Stimulated activated CD4-positive, alpha-beta T cell treated with anti-CD3 and anti-CD28 coated beads, Interleukin-1b, Interleukin-23, amount 100 ng/mL, for 48 hours (primary cell): ENCODE measurements around the gene SSTR3.
"Not testable (repeated sequence)": the region's sequence is repeated elsewhere in the genome, so short reads cannot be mapped to it uniquely, and the experiment has no call there.

Experiments
- DNase-seq: peaks from one replicate; pipeline ENCODE4 v3.0.0-alpha.2; 2020

SSTR3 gene

GRCh38 chr22:37241351-37242142, 29.3 kb upstream of the SSTR3 start:
- peak; percentile 53 for DNase-seq

DNA sequence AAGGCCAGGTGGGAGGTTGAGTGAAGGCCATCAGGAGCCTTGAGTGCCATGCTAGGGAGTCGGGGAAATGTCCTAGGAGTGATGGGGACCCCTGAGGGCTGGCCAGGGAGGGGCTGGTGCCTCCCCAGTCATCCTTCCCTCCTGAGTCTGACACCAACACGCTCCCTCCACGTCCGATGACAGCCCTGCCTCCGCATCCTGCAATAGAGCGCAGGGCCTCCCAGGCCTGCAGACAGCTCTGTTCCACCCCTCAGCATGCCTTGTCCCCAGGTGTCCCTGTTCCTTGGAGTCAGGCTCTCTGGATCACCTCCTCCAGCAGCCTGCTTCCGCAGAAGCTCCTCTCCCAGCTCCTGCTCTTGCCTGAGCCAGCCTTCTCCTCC, 28.7 kb upstream of the SSTR3 start:
- no peak for DNase-seq

- no peak for DNase-seq
Observed at GRCh38 chr22:37240240-37240940, 28.1 kb upstream of the SSTR3 start.

- no peak for DNase-seq
Observed at GRCh38 chr22:37239336-37240239, 27.3 kb upstream of the SSTR3 start.

GRCh38 chr22:37237371-37238268, 25.3 kb upstream of the SSTR3 start:
- no peak for DNase-seq

DNA sequence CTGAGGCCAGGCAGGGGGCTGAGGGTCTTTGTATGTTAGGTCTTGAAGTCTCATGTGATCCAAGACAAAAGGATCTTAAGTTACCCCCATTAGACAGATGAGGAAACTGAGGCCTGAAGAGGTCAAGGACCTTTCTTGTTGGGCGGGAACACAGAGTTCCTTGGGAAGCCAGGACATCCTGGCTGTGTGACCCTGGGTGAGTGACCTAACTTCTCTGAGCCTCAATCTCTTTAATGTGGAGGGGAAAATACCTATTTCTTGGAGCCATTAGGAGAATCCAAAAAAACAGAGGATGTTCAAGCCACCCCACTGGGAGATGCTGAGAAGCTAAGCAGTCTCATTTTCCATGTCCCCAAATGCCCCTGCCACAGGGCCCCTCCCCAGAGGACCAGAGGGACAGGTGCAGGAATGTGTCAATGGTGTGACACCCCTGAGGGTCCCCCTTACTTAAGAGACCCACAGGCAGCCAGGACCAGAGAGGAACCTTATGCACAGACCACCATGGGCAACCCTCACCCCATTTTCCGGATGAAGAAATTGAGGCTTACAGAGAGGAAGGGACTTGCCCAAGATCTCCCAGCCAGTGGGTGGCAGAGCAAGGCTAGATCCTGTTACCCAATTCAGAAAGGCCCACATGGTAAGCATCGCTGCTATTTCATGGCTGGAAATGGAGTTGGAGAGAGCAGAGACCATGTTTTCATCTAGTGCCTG, 23.8 kb upstream of the SSTR3 start:
- DNase-seq = no peak

DNA sequence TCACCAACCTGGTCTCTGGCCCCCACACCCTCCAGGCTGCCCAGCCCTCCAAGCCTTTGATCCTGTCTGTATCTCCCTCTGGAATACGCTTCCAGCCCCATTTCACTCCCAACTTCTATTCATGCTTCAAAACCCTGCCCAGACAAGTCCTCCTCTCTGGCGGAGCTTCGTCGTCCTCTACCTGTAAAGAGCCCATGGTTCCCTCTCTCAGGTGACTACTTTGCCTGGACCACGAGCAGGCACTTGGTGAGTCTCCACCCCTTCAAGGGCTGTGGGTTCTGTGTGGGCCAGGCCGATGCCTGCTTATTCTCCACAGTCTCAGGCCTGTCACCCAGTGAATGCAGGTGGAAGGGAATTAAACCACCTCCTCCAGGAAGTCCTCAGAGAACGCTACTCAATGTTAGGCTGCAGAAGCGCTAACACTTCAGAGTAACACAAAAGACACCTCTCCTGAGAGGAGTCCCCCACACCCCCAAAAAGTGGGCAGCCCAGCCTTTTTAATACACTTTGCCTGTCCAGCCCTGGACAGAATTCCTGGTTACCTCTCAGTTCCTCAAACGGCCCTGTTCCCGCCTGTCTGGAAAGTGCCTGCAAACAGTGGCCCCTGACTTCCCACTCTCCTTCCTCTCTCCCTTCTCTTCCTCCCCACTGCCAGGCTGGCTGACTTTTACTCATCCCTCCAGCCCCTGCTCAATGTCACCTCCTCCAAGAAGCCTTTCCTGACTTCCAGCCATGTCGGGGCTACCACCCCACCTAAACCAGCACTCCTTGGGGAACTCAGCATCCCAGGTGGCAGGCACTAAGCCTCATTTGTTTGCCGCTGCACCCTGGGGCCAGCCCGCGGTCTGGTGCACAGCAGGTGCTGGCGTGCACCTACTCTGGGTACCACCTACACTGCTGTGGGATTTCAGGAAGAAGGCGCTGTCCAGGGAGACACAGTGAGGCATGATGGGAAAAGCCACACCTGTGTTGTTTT, 22.7 kb upstream of the SSTR3 start:
- DNase-seq = no peak

DNA sequence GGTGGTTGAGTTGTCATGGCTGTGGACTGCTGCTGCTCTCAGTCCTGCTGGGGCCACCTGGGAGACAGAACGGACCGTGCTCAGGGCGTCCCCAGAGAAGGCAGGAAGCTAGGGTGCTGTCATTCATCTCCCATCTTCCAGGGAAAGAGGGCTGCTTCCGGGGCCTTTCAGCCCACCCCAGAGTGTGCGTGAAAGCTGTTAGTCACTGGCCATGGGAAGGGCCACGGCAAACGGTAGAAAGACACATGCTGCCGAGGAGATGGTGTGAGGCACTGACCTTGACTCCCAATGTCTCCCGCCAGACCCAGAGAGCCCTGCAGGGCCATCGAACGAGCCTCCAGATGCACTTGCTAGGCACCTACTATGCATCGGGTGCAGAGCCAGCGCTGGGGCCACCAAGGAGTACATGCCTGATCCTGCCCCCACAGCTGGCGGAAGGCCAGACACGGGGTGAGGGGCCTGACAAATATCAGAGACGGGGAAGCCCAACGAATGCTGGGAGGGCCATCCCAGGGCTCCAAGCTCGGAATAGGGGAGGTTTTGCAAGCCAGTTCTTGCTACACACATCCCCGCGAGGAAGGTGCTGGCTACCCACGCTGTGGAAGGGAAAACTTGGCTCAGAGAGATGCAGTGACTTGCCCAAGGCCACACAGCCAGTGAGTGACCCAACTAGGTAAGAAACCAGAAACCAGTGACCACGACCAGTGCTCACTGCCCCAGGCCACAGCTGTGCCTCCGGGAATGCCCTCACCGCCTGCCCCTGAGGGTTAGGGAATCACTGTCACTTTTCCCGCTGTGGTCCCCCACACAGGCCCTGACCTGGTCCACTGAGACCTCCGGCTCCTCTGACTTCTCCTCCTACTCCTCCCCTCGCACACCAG, 21.7 kb upstream of the SSTR3 start:
- no peak for DNase-seq

GRCh38 chr22:37233371-37233750, 21.1 kb upstream of the SSTR3 start:
- not testable (repeated sequence) for DNase-seq

GRCh38 chr22:37232140-37232998, 20.1 kb upstream of the SSTR3 start:
- DNase-seq = no peak

- DNase-seq = peak; percentile 65
Observed at GRCh38 chr22:37231406-37232139, 19.3 kb upstream of the SSTR3 start.

GRCh38 chr22:37230673-37231405, 18.6 kb upstream of the SSTR3 start:
- peak; percentile 92 for DNase-seq

DNA sequence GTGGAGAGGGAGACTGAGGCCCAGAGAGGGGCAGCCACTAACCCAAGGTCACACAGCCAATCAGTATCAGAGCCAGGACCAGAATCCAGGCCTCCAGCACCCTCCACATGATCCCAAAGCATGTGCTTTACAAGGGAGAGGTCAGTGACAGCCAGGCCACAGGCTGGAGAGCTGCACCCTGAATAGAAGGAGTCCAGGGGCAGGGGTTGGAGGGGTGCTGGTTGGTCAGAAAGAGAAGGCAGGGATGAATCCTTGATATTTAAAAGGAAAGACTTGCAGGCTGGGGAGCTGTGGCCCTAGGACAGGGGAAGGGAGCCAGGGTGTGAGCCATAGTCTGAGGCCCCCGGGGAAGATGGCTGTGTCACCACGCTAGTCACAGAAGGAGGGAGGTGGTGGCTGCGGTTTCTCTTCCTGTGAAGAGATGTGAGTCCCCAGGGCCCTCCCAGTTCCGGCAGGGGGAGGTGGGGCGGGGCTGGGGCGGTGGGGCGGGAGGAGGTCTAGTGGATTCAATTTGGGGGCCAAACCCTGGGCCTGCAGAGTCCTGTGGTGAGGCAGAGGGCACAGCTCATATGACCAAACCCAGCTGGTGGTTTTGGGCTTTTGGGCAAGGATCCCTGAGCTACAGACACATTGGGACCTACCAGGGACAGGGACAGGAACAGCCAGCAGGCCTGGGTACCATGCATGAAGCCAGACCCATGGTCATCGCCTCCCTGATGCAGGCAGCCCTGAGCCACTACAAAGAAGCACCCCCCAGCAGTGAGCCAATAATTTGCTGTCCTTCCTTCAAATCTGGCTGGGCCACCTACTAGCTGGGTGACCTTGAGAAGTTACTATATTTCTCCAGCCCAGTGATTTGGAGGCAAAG, 17.8 kb upstream of the SSTR3 start:
- peak; percentile 94 for DNase-seq

- DNase-seq = peak; percentile 46
Observed at GRCh38 chr22:37229012-37229804, 16.9 kb upstream of the SSTR3 start.
